Cardiac muscle cell (in vitro differentiated cells and primary cell): ENCODE results near the gene ARHGAP23. TPM values are rescaled to one million over a fixed set of nuclear protein-coding genes. Genes with fewer than 3 reads are reported as not detected.
"Not testable (repeated sequence)": the region's sequence is repeated elsewhere in the genome, so short reads cannot be mapped to it uniquely, and the experiment has no call there.

Source experiments
- DNase-seq, 2 donors: peaks; one replicate each; pipeline versions ENCODE4 v3.0.0 to v3.0.0-alpha.2; 2010 to 2017; ENCODE audit warnings: low read depth in 1 of 2, low spot score in 1 of 2
- H3K27ac ChIP-seq: fragments of 200-600 bp; sonication (generic); 2 replicates; pipeline ENCODE4 v1.5.1; 2016
- H3K27me3 ChIP-seq: fragments of 200-600 bp; sonication (generic); 2 replicates; pipeline ENCODE4 v1.6.0; 2016; ENCODE audit warnings: control low read depth
- H3K36me3 ChIP-seq: fragments of 200-600 bp; sonication (generic); 2 replicates; pipeline ENCODE4 v1.5.1; 2016; ENCODE audit warnings: control low read depth
- H3K4me1 ChIP-seq: fragments of 200-600 bp; sonication (generic); 2 replicates; pipeline ENCODE4 v1.8.1; 2017; ENCODE audit warnings: low read depth, mild to moderate bottlenecking, mixed run types
- H3K4me3 ChIP-seq: fragments of 200-600 bp; sonication (generic); 2 replicates; pipeline ENCODE4 v1.5.1; 2016; ENCODE audit warnings: mild to moderate bottlenecking
- H3K9me3 ChIP-seq: fragments of 200-600 bp; sonication (generic); 2 replicates; pipeline ENCODE4 v1.5.1; 2017; ENCODE audit warnings: low read depth, mild to moderate bottlenecking, control low read depth
- CTCF ChIP-seq: IDR thresholded peaks from 2 replicates; pipeline ENCODE4 v1.5.1; 2012; ENCODE audit warnings: low read depth, mild to moderate bottlenecking, low read length
- polyA plus RNA-seq: library from polyadenylated mRNA; unstranded; fragments of >200 nt; fragmentation: Nextera tagmentation; extraction: Ambion mirVana; gene quantifications from 2 replicates; pipeline ENCODE4 v1.2.1, GENCODE V29; 2016
- total RNA-seq: library from RNA; depleted of rRNA; stranded (reverse); fragments of >200 nt; gene quantifications from 2 replicates; pipeline ENCODE4 v1.2.3, GENCODE V29; 2016

ARHGAP23 gene
- total and polyA plus RNA-seq, 2 experiments from 2014 or later = 7.6 to 13.2 TPM

- TF ChIP-seq CTCF = peak; percentile 67
- not testable (repeated sequence) for H3K4me3 ChIP-seq, H3K27ac ChIP-seq, H3K9me3 ChIP-seq, H3K27me3 ChIP-seq, H3K36me3 ChIP-seq, H3K4me1 ChIP-seq
- peak; percentile 91 for DNase-seq
Measured at GRCh38 chr17:38492067-38493040, 64.1 kb downstream of the ARHGAP23 start.

GRCh38 chr17:38494152-38494551 lies 65.9 kb downstream of the ARHGAP23 start:
- not testable (repeated sequence) for H3K36me3 ChIP-seq, H3K9me3 ChIP-seq

GRCh38 chr17:38497656-38498055 lies 69.4 kb downstream of the ARHGAP23 start:
- not testable (repeated sequence) for H3K4me3 ChIP-seq, H3K9me3 ChIP-seq, DNase-seq, H3K27ac ChIP-seq, H3K36me3 ChIP-seq, H3K27me3 ChIP-seq, H3K4me1 ChIP-seq

More at GRCh38 chr17:38494152-38494551, 65.9 kb downstream of the ARHGAP23 start:
- H3K4me3 ChIP-seq, H3K4me1 ChIP-seq, H3K27ac ChIP-seq, H3K27me3 ChIP-seq, DNase-seq: not testable (repeated sequence)

GRCh38 chr17:38498353-38498752 lies 70.1 kb downstream of the ARHGAP23 start:
- no peak for DNase-seq

GRCh38 chr17:38499230-38499629 lies 71.0 kb downstream of the ARHGAP23 start:
- H3K27me3 ChIP-seq, H3K36me3 ChIP-seq, H3K9me3 ChIP-seq, H3K27ac ChIP-seq, H3K4me3 ChIP-seq, H3K4me1 ChIP-seq, DNase-seq: not testable (repeated sequence)

More at GRCh38 chr17:38498353-38498752, 70.1 kb downstream of the ARHGAP23 start:
- no peaks in the 10 kb centered on the region for H3K27me3 ChIP-seq
- H3K36me3 ChIP-seq = no peaks in the 10 kb centered on the region
- no peaks in the 10 kb centered on the region for H3K4me1 ChIP-seq
- H3K27ac ChIP-seq = no peak overlapping the region
- H3K9me3 ChIP-seq = no peaks in the 10 kb centered on the region
- no peak overlapping the region for H3K4me3 ChIP-seq
- TF ChIP-seq CTCF = no peak

- DNase-seq, H3K4me3 ChIP-seq, H3K27ac ChIP-seq, H3K27me3 ChIP-seq, H3K9me3 ChIP-seq, H3K36me3 ChIP-seq, H3K4me1 ChIP-seq: not testable (repeated sequence)
Measured at GRCh38 chr17:38501718-38502117, 73.5 kb downstream of the ARHGAP23 start.

- H3K4me1 ChIP-seq, H3K27ac ChIP-seq, H3K36me3 ChIP-seq, DNase-seq, H3K9me3 ChIP-seq, H3K27me3 ChIP-seq, H3K4me3 ChIP-seq: not testable (repeated sequence)
Measured at GRCh38 chr17:38503286-38503913, 75.1 kb downstream of the ARHGAP23 start.

- no peak for TF ChIP-seq CTCF
- Histone ChIP-seq H3K27me3 (no peaks in the 10 kb centered on the region), H3K27ac (no peak overlapping the region), H3K4me3 (no peak overlapping the region), H3K4me1 (no peaks in the 10 kb centered on the region), H3K36me3 (no peaks in the 10 kb centered on the region), H3K9me3 (no peaks in the 10 kb centered on the region)
- no peak for DNase-seq
Measured at GRCh38 chr17:38504216-38504615, 76.0 kb downstream of the ARHGAP23 start.
